ENCODE data around the gene CYTH4.

DNA sequence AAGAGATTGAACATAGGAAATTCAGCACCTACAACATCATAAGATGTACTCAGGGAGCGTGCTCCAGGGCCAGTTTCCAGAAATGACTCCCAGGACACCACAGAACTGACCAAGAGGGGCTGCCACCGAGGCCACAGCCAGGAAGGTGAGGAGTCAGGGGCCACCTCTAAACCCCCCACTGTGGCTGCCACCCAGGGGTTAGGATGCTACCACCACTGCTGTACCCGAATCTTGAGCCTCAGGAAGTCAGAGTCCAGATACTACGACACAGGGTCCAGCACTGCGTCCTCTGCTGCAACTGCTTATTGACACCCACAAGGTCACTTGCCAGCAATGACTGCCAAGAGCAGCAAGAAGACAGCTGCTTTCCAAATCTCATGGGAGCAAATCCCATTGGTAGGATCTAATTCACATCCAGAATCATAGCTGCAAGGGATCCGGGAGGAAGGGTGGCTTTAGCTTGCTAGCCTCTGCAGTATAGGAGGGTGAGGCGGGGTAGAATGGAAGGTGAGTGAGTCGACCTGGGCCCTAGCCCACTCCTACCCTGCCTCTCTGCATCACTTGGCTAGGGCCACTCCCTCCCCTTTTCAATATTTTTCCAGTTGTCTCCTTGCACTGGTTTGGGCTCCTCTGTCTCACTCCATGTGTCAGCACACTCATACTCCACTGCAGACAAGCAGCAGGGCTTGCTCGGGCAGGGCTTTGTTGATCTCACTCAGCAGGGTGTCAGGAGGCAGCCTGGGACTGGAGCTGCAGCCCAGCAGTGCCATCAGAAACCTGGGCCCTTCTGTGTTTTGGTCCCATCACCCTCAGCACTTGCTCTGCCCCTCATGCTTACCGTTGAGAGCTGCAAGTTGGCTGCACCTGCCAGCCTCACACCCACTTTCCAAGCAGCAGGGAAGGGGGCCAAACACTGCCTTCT, 18.1 kb upstream of the CYTH4 start:
- TF ChIP-seq, protein P1, sequence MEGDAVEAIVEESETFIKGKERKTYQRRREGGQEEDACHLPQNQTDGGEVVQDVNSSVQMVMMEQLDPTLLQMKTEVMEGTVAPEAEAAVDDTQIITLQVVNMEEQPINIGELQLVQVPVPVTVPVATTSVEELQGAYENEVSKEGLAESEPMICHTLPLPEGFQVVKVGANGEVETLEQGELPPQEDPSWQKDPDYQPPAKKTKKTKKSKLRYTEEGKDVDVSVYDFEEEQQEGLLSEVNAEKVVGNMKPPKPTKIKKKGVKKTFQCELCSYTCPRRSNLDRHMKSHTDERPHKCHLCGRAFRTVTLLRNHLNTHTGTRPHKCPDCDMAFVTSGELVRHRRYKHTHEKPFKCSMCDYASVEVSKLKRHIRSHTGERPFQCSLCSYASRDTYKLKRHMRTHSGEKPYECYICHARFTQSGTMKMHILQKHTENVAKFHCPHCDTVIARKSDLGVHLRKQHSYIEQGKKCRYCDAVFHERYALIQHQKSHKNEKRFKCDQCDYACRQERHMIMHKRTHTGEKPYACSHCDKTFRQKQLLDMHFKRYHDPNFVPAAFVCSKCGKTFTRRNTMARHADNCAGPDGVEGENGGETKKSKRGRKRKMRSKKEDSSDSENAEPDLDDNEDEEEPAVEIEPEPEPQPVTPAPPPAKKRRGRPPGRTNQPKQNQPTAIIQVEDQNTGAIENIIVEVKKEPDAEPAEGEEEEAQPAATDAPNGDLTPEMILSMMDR (optimal IDR thresholded peaks at IDR 0.05 in 1 of 3, IDR thresholded peaks at IDR 0.05 in 1 of 3, conservative IDR thresholded peaks at IDR 0.05 in 1 of 3; ENCODE audit: extremely low read depth in 1 of 3, insufficient read depth in 2 of 3, low read length in 3 of 3): no peak
- no peak for TF ChIP-seq EZH2 (IDR thresholded peaks at IDR 0.05; ENCODE audit: low read length)
